Calu3 (cell line): Measurements from ENCODE around the gene MUC3A. TPM values are rescaled to one million over a fixed set of nuclear protein-coding genes. Genes with fewer than 3 reads are reported as not detected.

Experiments
- BruUV-seq: library from RNA; stranded (reverse); fragments of 400-500 nt; replicated peaks from 2 replicates; lab custom pipeline; 2021; lab: Mats Ljungman, UMichigan
- CTCF ChIA-PET: fragments of 300-600 bp; sonication (Branson Sonifier 250); formaldehyde crosslinking; loops from one replicate; lab custom pipeline; 2022; ENCODE audit warnings: antibody characterized with exemption; lab: Charles Lee
- DNase-seq: peaks from one replicate; pipeline ENCODE4 v3.0.0; 2022
- H3K27ac Mint-ChIP-seq: one replicate; pipeline ENCODE4 v1.8.0; 2022; ENCODE audit warnings: mixed read lengths; ENCODE audit not compliant: unreplicated experiment
- H3K27me3 Mint-ChIP-seq: one replicate; pipeline ENCODE4 v1.8.0; 2022; ENCODE audit warnings: mixed read lengths; ENCODE audit not compliant: unreplicated experiment
- H3K36me3 Mint-ChIP-seq: one replicate; pipeline ENCODE4 v1.8.0; 2022; ENCODE audit warnings: mild to moderate bottlenecking, moderate library complexity, mixed read lengths; ENCODE audit not compliant: insufficient read depth, unreplicated experiment
- H3K4me1 Mint-ChIP-seq: one replicate; pipeline ENCODE4 v1.8.0; 2022; ENCODE audit warnings: mild to moderate bottlenecking, low read depth, mixed read lengths; ENCODE audit not compliant: unreplicated experiment
- H3K4me3 Mint-ChIP-seq: one replicate; pipeline ENCODE4 v1.8.0; 2022; ENCODE audit warnings: mild to moderate bottlenecking, low read depth, moderate library complexity, mixed read lengths; ENCODE audit not compliant: unreplicated experiment
- H3K9me3 Mint-ChIP-seq: one replicate; pipeline ENCODE4 v1.8.0; 2022; ENCODE audit warnings: low read depth, mixed read lengths; ENCODE audit not compliant: unreplicated experiment
- CTCF ChIP-seq: fragments of 200-600 bp; IDR thresholded peaks from one replicate; pipeline ENCODE4 v1.8.0; 2022; ENCODE audit warnings: antibody characterized with exemption; ENCODE audit not compliant: unreplicated experiment
- intact Hi-C: fragments of 100-400 bp; cut with micrococcal nuclease; formaldehyde crosslinking; loops from one replicate; pipeline ENCODE4 v1.10.0; 2022; ENCODE audit not compliant: unreplicated experiment
- total RNA-seq: library from RNA; stranded (reverse); gene quantifications from 2 replicates; pipeline ENCODE4 v1.2.3, GENCODE V29; 2022

MUC3A gene
- total RNA-seq, 1 experiment from 2014 or later = 6.3 TPM

GRCh38 chr7:100965045-100965722 is 15.8 kb downstream of the MUC3A start:
- H3K4me3 Mint-ChIP-seq = peak overlapping the region; percentile 67
- H3K27me3 Mint-ChIP-seq = peaks cover 54% of the 10 kb centered on the region
- H3K36me3 Mint-ChIP-seq = peaks cover 6% of the 10 kb centered on the region
- H3K9me3 Mint-ChIP-seq = no peaks in the 10 kb centered on the region
- DNase-seq = no peak
- H3K4me1 Mint-ChIP-seq = no peaks in the 10 kb centered on the region
- CTCF ChIA-PET = interaction anchor here (1.1 kb wide), 1 partner anchor 112 kb away, joined by 6 read pairs; no protein-coding TSS in a partner anchor
- no peak for TF ChIP-seq CTCF
- no TSS peak for BruUV-seq
- intact Hi-C loops = loop anchor here (5.0 to 10.0 kb wide), 2 partner anchors 70 to 92 kb away; partner anchors contain the start of gene ACHE
- H3K27ac Mint-ChIP-seq = no peak overlapping the region

- peaks cover 6% of the 10 kb centered on the region for H3K36me3 Mint-ChIP-seq
- CTCF ChIA-PET = interaction anchor here (1.1 kb wide), 1 partner anchor 112 kb away, joined by 6 read pairs; no protein-coding TSS in a partner anchor
- intact Hi-C loops = loop anchor here (5.0 to 10.0 kb wide), 2 partner anchors 71 to 91 kb away; partner anchors contain the start of gene ACHE
- peak overlapping the region; percentile 9 for H3K27ac Mint-ChIP-seq
- H3K9me3 Mint-ChIP-seq = no peaks in the 10 kb centered on the region
- peak overlapping the region; percentile 67 for H3K4me3 Mint-ChIP-seq
- H3K4me1 Mint-ChIP-seq = no peaks in the 10 kb centered on the region
- peaks cover 61% of the 10 kb centered on the region for H3K27me3 Mint-ChIP-seq
- TF ChIP-seq CTCF = peak; percentile 53
- DNase-seq = peak; percentile 88
- no TSS peak for BruUV-seq
Observed at GRCh38 chr7:100965723-100966541, 16.6 kb downstream of the MUC3A start.

GRCh38 chr7:100966542-100967291 is 17.4 kb downstream of the MUC3A start:
- H3K4me3 Mint-ChIP-seq = peak overlapping the region; percentile 67
- no peak for TF ChIP-seq CTCF
- no TSS peak for BruUV-seq
- no peaks in the 10 kb centered on the region for H3K9me3 Mint-ChIP-seq
- intact Hi-C loops = loop anchor here (5.0 to 10.0 kb wide), 2 partner anchors 72 to 91 kb away; partner anchors contain the start of gene ACHE
- DNase-seq = no peak
- H3K4me1 Mint-ChIP-seq = no peaks in the 10 kb centered on the region
- no peak overlapping the region for H3K27ac Mint-ChIP-seq
- peaks cover 6% of the 10 kb centered on the region for H3K36me3 Mint-ChIP-seq
- CTCF ChIA-PET = interaction anchor here (1.1 kb wide), 1 partner anchor 111 kb away, joined by 6 read pairs; no protein-coding TSS in a partner anchor
- H3K27me3 Mint-ChIP-seq = peaks cover 69% of the 10 kb centered on the region
